ENCODE measurements around the gene C20orf96. TPM values are rescaled to one million over a fixed set of nuclear protein-coding genes. Genes with fewer than 3 reads are reported as not detected.

C20orf96 gene
- polyA plus RNA-seq, 3 donors, result 0.28 to 9.3 (median 0.88) TPM

DNA sequence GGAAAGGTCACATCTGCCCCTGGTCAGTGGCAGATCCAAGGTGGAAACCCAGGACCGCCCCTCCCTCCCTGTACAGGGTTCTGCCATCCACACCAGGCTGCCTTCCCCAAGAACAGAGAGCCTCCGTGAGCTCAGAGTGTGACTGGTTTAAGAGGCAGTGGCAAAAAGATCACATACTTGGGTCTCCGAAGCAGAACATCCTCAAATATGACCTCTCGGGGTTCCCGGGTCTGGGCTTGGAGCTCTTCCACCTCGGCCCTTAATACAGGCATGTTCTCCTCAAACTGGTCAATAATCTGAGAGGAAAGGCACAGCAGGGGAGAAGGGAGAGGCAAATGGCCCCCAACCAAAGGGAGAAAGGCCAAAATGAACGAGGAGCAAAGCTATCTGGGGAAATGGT lies 14.8 kb downstream of the C20orf96 start:
- H3K36me3 ChIP-seq (replicated peaks in 1 of 2; ENCODE audit: control insufficient read depth in 1 of 2, insufficient read depth in 2 of 2, low read length in 2 of 2), result peaks cover 10 to 12% of the 10 kb centered on the region in 2 donors
- Mint-ChIP-seq H3K36me3 (peaks cover 19 to 30% of the 10 kb centered on the region in 2 donors), H3K27ac (peak overlapping the region in 1 of 7 donors; percentile 34), H3K4me1 (no peaks in the 10 kb centered on the region), H3K4me3 (no peak overlapping the region), H3K27me3 (ENCODE audit: low read depth in 3 of 3) (no peaks in the 10 kb centered on the region), H3K9me3 (peaks cover 0 to 3% (median 2%) of the 10 kb centered on the region in 7 donors)
- intact Hi-C loops (cut with micrococcal nuclease), result no loop called here
- whole genome bisulfite sequencing (ENCODE audit: insufficient coverage), result 96% methylated on average over 4 of the region's 7 CpGs
- H4K20me1 ChIP-seq (ENCODE audit: insufficient read depth, low read length), result no peaks in the 10 kb centered on the region
- no peak overlapping the region for H3K9ac ChIP-seq (ENCODE audit: insufficient read depth, low read length, poor library complexity, severe bottlenecking)
- H3K4me1 ChIP-seq (ENCODE audit: control insufficient read depth in 1 of 2, insufficient read depth in 2 of 2, low read length in 2 of 2), result peaks cover 0 to 6% of the 10 kb centered on the region in 2 donors
- no peaks in the 10 kb centered on the region for H3K9me3 ChIP-seq (replicated peaks in 1 of 2; ENCODE audit: control insufficient read depth in 1 of 2, insufficient read depth in 1 of 2, low read length in 2 of 2)
- TF ChIP-seq CTCF (IDR thresholded peaks at IDR 0.05), result no peak
- H3K27me3 ChIP-seq (ENCODE audit: control insufficient read depth in 2 of 2, insufficient read depth in 2 of 2, low read length in 2 of 2), result no peaks in the 10 kb centered on the region
- no peak overlapping the region for H3K4me3 ChIP-seq (replicated peaks in 1 of 3; ENCODE audit: low read depth in 2 of 3, low read length in 3 of 3)
- no peak overlapping the region for H3K4me2 ChIP-seq (replicated peaks; ENCODE audit: extremely low read depth, low read length, poor library complexity, severe bottlenecking)
- DNase-seq, result no peak
- H3K27ac ChIP-seq (ENCODE audit: low read depth in 1 of 2, low read length in 2 of 2), result no peak overlapping the region
- H3K79me2 ChIP-seq (ENCODE audit: insufficient read depth, low read length), result no peaks in the 10 kb centered on the region
- H2AFZ ChIP-seq (ENCODE audit: insufficient read depth, low read depth, low read length, poor library complexity, severe bottlenecking), result no peak overlapping the region

DNA sequence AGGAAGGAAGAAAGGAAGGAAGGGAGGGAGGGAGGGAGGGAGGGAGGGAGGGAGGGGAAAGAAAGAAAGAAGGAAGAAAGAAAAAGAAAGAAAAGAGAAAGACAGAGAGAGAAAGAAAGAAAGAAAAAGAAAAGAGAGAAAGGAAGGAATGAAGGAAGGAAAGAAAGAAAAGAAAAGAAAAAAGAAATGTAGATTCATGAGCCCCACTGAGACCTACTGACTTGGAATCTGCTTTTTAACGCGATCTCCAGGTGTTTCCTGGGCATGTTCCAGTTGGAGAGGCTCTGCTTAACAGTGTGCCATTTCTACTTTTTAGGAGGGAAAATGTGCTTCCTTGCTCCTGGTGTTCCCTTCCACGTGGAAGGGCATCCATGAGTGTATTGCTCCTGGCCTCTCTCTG lies 16.7 kb downstream of the C20orf96 start:
- no peak overlapping the region for H3K27ac ChIP-seq (ENCODE audit: low read depth in 1 of 2, low read length in 2 of 2)
- no peak overlapping the region for H3K4me3 ChIP-seq (replicated peaks in 1 of 3; ENCODE audit: low read depth in 2 of 3, low read length in 3 of 3)
- no peak overlapping the region for H3K4me2 ChIP-seq (replicated peaks; ENCODE audit: extremely low read depth, low read length, poor library complexity, severe bottlenecking)
- H3K9me3 Mint-ChIP-seq, result peaks cover 0 to 3% (median 2%) of the 10 kb centered on the region in 7 donors
- no peaks in the 10 kb centered on the region for H3K27me3 ChIP-seq (ENCODE audit: control insufficient read depth in 2 of 2, insufficient read depth in 2 of 2, low read length in 2 of 2)
- H3K4me1 ChIP-seq (ENCODE audit: control insufficient read depth in 1 of 2, insufficient read depth in 2 of 2, low read length in 2 of 2), result peaks cover 0 to 6% of the 10 kb centered on the region in 2 donors
- H3K36me3 Mint-ChIP-seq, result peaks cover 19 to 29% of the 10 kb centered on the region in 2 donors
- H3K4me1 Mint-ChIP-seq, result no peaks in the 10 kb centered on the region
- H3K27ac Mint-ChIP-seq, result no peak overlapping the region
- H2AFZ ChIP-seq (ENCODE audit: insufficient read depth, low read depth, low read length, poor library complexity, severe bottlenecking), result no peak overlapping the region
- intact Hi-C loops (cut with micrococcal nuclease), result no loop called here
- H3K9ac ChIP-seq (ENCODE audit: insufficient read depth, low read length, poor library complexity, severe bottlenecking), result no peak overlapping the region
- WGBS (ENCODE audit: insufficient coverage), result 61% methylated on average over 2 of the region's 3 CpGs
- DNase-seq, result no peak
- no peaks in the 10 kb centered on the region for H3K9me3 ChIP-seq (replicated peaks in 1 of 2; ENCODE audit: control insufficient read depth in 1 of 2, insufficient read depth in 1 of 2, low read length in 2 of 2)
- no peak for TF ChIP-seq CTCF (IDR thresholded peaks at IDR 0.05)
- no peaks in the 10 kb centered on the region for H3K27me3 Mint-ChIP-seq (ENCODE audit: low read depth in 3 of 3)
- H3K36me3 ChIP-seq (replicated peaks in 1 of 2; ENCODE audit: control insufficient read depth in 1 of 2, insufficient read depth in 2 of 2, low read length in 2 of 2), result peaks cover 10 to 12% of the 10 kb centered on the region in 2 donors
- H3K4me3 Mint-ChIP-seq, result no peak overlapping the region
- no peaks in the 10 kb centered on the region for H4K20me1 ChIP-seq (ENCODE audit: insufficient read depth, low read length)
- no peaks in the 10 kb centered on the region for H3K79me2 ChIP-seq (ENCODE audit: insufficient read depth, low read length)
